CD4-positive, alpha-beta T cell (primary cell): ENCODE measurements around the gene MAN1B1. TPM values are rescaled to one million over a fixed set of nuclear protein-coding genes. Genes with fewer than 3 reads are reported as not detected.
A peak's percentile ranks its signal among the peaks of the same experiment; 100 is the strongest.

Experiments used
- ATAC-seq: fragments of 200-7000 bp; cut with Tn5 transposase; one replicate; pipeline ENCODE4 v1.10.0; 2022; ENCODE audit warnings: mild to moderate bottlenecking; ENCODE audit not compliant: poor library complexity
- CTCF ChIA-PET: fragments of 350-600 bp; sonication (Branson Sonifier 250); formaldehyde crosslinking; loops from one replicate; lab custom pipeline; 2021; ENCODE audit warnings: antibody characterized with exemption, inconsistent platforms; lab: Charles Lee
- POLR2A ChIA-PET: fragments of 350-600 bp; sonication (Branson Sonifier 250); formaldehyde crosslinking; loops from one replicate; lab custom pipeline; 2021; ENCODE audit warnings: antibody characterized with exemption, inconsistent platforms; lab: Charles Lee
- DNase-seq, 14 experiments: peaks; one replicate each; pipeline ENCODE4 v3.0.0-alpha.2; 2013 to 2020; ENCODE audit warnings: mixed read lengths in 2 of 14
- H3K27ac ChIP-seq, 2 donors: one replicate each; pipeline versions ENCODE4 v1.5.1 to v1.7.0; 2013; ENCODE audit warnings: low read length in 2 of 2, low read depth in 1 of 2, mild to moderate bottlenecking in 1 of 2
- H3K27me3 ChIP-seq, 2 experiments: 1 replicate in 1 of 2; 2 replicates in 1 of 2; pipeline versions ENCODE4 v1.6.1 to v1.7.0; 2013; ENCODE audit warnings: low read length in 2 of 2, control low read depth in 1 of 2, mild to moderate bottlenecking in 1 of 2, moderate library complexity in 1 of 2; ENCODE audit not compliant: insufficient read depth in 2 of 2, control insufficient read depth in 1 of 2
- H3K36me3 ChIP-seq: one replicate; pipeline ENCODE4 v1.6.1; 2013; ENCODE audit warnings: low read length, control low read depth; ENCODE audit not compliant: insufficient read depth
- H3K4me1 ChIP-seq: one replicate; pipeline ENCODE4 v1.6.1; 2013; ENCODE audit warnings: low read length, control low read depth; ENCODE audit not compliant: insufficient read depth
- H3K4me3 ChIP-seq: one replicate; pipeline ENCODE4 v1.5.1; 2013; ENCODE audit warnings: mild to moderate bottlenecking, low read length, moderate library complexity
- H3K9me3 ChIP-seq, 2 experiments: 1 replicate in 1 of 2; 2 replicates in 1 of 2; pipeline versions ENCODE4 v1.6.1 to v1.7.0; 2013; ENCODE audit warnings: low read length in 2 of 2, mild to moderate bottlenecking in 2 of 2, control low read depth in 1 of 2, moderate library complexity in 1 of 2; ENCODE audit not compliant: control insufficient read depth in 1 of 2, insufficient read depth in 1 of 2
- H3K27ac Mint-ChIP-seq: one replicate; pipeline ENCODE4 v1.8.0; 2020; ENCODE audit warnings: mixed read lengths
- H3K27me3 Mint-ChIP-seq: one replicate; pipeline ENCODE4 v1.8.0; 2021; ENCODE audit warnings: mixed read lengths
- H3K36me3 Mint-ChIP-seq: one replicate; pipeline ENCODE4 v1.8.0; 2021; ENCODE audit warnings: low read depth, mixed read lengths
- H3K4me1 Mint-ChIP-seq: one replicate; pipeline ENCODE4 v1.8.0; 2021; ENCODE audit warnings: low read depth, mixed read lengths
- H3K4me3 Mint-ChIP-seq: one replicate; pipeline ENCODE4 v1.8.0; 2020; ENCODE audit warnings: mild to moderate bottlenecking, mixed read lengths
- H3K9me3 Mint-ChIP-seq: one replicate; pipeline ENCODE4 v1.8.0; 2020; ENCODE audit warnings: mixed read lengths
- intact Hi-C, 2 experiments: fragments of 100-400 bp; cut with DNase I in 1 of 2; cut with micrococcal nuclease in 1 of 2; formaldehyde crosslinking; loops; one replicate each; pipeline versions ENCODE4 v1.15.1 to v1.9.0; 2023 to 2025; cut with DNase I, micrococcal nuclease
- total RNA-seq, 174 experiments: library from RNA in 2 of 174; stranded (reverse) in 2 of 174; gene quantifications; one replicate each; pipeline ENCODE4 v1.2.3 and lab custom pipeline; 2021 to 2026
- TF ChIP-seq, protein P1 (sequence below): fragments of 200-600 bp; IDR thresholded peaks from one replicate; pipeline ENCODE4 v1.8.0; 2022; ENCODE audit warnings: antibody characterized with exemption, mild to moderate bottlenecking

The MAN1B1 gene
- total RNA-seq, 2 experiments from 2014 or later, result 60.9 to 66.9 TPM

DNA sequence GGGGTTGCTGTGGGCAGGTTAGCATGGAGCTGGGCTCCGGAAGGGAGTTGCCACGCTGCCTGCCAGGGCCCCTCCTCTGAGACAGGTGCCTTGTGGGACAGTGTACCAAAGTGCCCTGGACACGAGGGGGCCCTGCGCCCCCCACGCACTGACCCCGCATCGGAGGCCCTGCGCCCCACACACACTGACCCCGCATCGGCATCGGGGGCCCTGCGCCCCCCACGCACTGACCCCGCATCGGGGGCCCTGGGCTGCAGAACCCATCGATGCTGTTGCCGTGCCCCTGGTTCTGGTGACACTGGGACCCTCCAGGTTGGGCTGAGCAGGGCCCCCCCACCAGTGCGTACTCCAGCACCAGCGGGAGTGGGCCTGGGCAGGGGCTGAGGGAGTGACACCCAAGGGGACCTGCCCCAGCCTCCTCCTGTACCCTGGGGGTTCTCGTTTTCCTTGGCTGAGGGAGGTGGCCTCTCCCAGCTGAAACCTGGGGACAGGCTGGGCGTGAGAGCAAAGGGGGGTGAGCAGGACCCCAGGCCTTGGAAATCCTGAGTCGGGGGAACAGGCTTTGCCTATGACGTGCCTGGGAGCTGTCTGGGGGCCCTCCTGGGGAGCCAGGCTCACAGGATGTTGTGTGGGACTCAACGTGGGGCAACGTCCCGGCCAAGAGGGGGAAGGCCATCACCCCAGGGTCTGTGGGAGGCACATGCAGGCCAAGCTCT lies 23.3 kb upstream of the MAN1B1 start:
- Mint-ChIP-seq H3K4me3 (no peak overlapping the region), H3K4me1 (peaks cover 6% of the 10 kb centered on the region), H3K36me3 (no peaks in the 10 kb centered on the region), H3K9me3 (no peaks in the 10 kb centered on the region), H3K27ac (no peak overlapping the region), H3K27me3 (peaks cover 4% of the 10 kb centered on the region)
- H3K4me1 ChIP-seq, result peaks cover 16% of the 10 kb centered on the region
- no peaks in the 10 kb centered on the region for H3K27me3 ChIP-seq
- ChIA-PET CTCF (interaction anchor here (0.7 to 1.6 kb wide), 9 partner anchors 13 to 276 kb away, joined by 3 to 10 read pairs (median 3); partner anchors contain the start of genes MAN1B1 and NPDC1), POLR2A (no interaction called here)
- TF ChIP-seq, protein P1, sequence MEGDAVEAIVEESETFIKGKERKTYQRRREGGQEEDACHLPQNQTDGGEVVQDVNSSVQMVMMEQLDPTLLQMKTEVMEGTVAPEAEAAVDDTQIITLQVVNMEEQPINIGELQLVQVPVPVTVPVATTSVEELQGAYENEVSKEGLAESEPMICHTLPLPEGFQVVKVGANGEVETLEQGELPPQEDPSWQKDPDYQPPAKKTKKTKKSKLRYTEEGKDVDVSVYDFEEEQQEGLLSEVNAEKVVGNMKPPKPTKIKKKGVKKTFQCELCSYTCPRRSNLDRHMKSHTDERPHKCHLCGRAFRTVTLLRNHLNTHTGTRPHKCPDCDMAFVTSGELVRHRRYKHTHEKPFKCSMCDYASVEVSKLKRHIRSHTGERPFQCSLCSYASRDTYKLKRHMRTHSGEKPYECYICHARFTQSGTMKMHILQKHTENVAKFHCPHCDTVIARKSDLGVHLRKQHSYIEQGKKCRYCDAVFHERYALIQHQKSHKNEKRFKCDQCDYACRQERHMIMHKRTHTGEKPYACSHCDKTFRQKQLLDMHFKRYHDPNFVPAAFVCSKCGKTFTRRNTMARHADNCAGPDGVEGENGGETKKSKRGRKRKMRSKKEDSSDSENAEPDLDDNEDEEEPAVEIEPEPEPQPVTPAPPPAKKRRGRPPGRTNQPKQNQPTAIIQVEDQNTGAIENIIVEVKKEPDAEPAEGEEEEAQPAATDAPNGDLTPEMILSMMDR, result no peak
- no peaks in the 10 kb centered on the region for H3K9me3 ChIP-seq
- intact Hi-C loops, result loop anchor here (1.0 to 10.0 kb wide), 4 partner anchors 17 to 279 kb away; partner anchors contain the start of genes ABCA2 (in 1 of the 2) and NPDC1 (in 1 of the 2)
- H3K36me3 ChIP-seq, result no peaks in the 10 kb centered on the region
- ATAC-seq, result no peak
- no peak for DNase-seq
- no peak overlapping the region for H3K27ac ChIP-seq
- H3K4me3 ChIP-seq, result no peak overlapping the region

DNA sequence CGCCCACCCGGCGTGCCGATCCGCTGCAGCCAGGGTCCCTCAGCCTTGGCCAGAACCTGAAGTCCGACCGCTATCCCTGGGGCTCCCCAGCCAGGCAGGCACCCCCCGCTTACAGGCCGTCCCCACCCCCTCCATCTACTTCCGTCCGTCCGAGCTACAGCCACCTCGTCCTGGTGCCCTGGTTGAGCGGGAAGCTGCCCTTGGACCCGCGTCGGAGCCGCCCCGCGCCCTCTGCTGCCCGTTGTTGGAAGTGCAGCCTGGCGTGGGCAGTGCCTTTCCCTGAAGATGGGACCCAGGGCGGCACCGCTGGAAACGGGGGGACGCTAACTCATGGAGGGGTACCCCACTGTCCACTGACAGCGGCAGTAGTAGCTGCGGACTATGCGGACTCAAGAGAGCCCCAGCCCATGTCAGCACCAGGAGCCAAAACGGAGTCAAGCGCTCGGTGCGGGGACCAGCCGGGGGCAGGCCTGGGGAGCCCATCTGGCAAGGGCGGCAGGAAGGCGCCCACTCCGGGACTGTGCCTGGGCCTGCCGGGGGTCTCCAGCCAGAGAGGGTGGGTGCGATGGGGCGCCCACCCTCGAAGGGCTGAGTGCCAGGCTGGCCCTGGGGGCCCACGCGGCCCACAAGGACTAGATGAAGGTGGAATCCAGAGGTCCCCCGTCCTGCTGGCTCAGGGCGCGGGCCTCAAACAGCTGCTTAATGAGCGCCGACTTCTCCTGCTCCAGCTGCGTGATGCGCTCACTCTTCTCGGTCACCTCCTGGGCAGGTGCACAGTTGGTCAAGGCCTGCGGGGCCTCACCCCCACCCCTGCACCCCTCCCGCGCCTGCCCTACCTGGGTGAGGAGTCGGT lies 22.5 kb upstream of the MAN1B1 start:
- ATAC-seq (no peak), DNase-seq (peak; percentile 34 to 80 (median 53))
- Histone ChIP-seq H3K9me3 (no peaks in the 10 kb centered on the region), H3K4me3 (no peak overlapping the region), H3K27ac (no peak overlapping the region), H3K27me3 (peaks cover 0 to 3% of the 10 kb centered on the region in 2 experiments), H3K36me3 (no peaks in the 10 kb centered on the region), H3K4me1 (peaks cover 20% of the 10 kb centered on the region)
- Mint-ChIP-seq H3K4me1 (peaks cover 6% of the 10 kb centered on the region), H3K4me3 (no peak overlapping the region), H3K27me3 (peaks cover 4% of the 10 kb centered on the region), H3K36me3 (no peaks in the 10 kb centered on the region), H3K27ac (no peak overlapping the region), H3K9me3 (no peaks in the 10 kb centered on the region)
- TF ChIP-seq, protein P1, result peak; percentile 84
- intact Hi-C loops, result loop anchor here (1.0 to 10.0 kb wide), 4 partner anchors 18 to 279 kb away; partner anchors contain the start of genes ABCA2 (in 1 of the 2) and NPDC1 (in 1 of the 2)
- ChIA-PET CTCF (interaction anchor here (0.6 to 1.6 kb wide), 10 partner anchors 8 to 277 kb away, joined by 3 to 10 read pairs (median 4); partner anchors contain the start of genes MAN1B1 and NPDC1), POLR2A (no interaction called here)

DNA sequence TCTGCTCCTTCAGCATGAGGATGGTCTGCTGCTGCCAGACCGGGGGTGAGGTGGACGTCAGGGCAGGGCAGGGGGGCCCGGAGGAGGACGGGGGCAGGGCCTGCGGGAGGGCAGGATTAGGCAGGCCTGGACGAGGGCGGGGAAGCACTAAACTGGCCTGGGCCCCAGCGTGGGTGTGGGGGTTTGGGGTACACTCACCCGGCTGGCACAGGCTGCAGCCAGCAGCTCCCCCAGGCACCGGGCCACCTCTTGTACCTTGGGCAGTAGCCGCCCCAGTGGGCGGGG lies 22.0 kb upstream of the MAN1B1 start:
- no peak overlapping the region for H3K27ac Mint-ChIP-seq
- CTCF ChIA-PET, result interaction anchor here (0.6 to 1.6 kb wide), 3 partner anchors 8 to 20 kb away, joined by 4 to 10 read pairs (median 6); partner anchors contain the start of gene NPDC1
- Histone ChIP-seq H3K27ac (no peak overlapping the region), H3K4me3 (no peak overlapping the region), H3K27me3 (peaks cover 0 to 8% of the 10 kb centered on the region in 2 experiments), H3K4me1 (peaks cover 25% of the 10 kb centered on the region), H3K9me3 (no peaks in the 10 kb centered on the region), H3K36me3 (no peaks in the 10 kb centered on the region)
- DNase-seq, result no peak
- peaks cover 6% of the 10 kb centered on the region for H3K4me1 Mint-ChIP-seq
- peaks cover 4% of the 10 kb centered on the region for H3K27me3 Mint-ChIP-seq
- H3K4me3 Mint-ChIP-seq, result no peak overlapping the region
- TF ChIP-seq, protein P1, result no peak
- no peak for ATAC-seq
- POLR2A ChIA-PET, result no interaction called here
- no peaks in the 10 kb centered on the region for H3K9me3 Mint-ChIP-seq
- H3K36me3 Mint-ChIP-seq, result no peaks in the 10 kb centered on the region
- intact Hi-C loops, result loop anchor here (1.0 to 10.0 kb wide), 4 partner anchors 19 to 280 kb away; partner anchors contain the start of genes ABCA2 (in 1 of the 2) and NPDC1 (in 1 of the 2)
